CD4-positive, alpha-beta T cell (primary cell): Measurements from ENCODE around the gene HLA-DPA1. TPM values are rescaled to one million over a fixed set of nuclear protein-coding genes. Genes with fewer than 3 reads are reported as not detected.

Experiments used
- ATAC-seq: fragments of 200-7000 bp; cut with Tn5 transposase; one replicate; pipeline ENCODE4 v1.10.0; 2022; ENCODE audit warnings: mild to moderate bottlenecking; ENCODE audit not compliant: poor library complexity
- CTCF ChIA-PET: fragments of 350-600 bp; sonication (Branson Sonifier 250); formaldehyde crosslinking; loops from one replicate; lab custom pipeline; 2021; ENCODE audit warnings: antibody characterized with exemption, inconsistent platforms; lab: Charles Lee
- POLR2A ChIA-PET: fragments of 350-600 bp; sonication (Branson Sonifier 250); formaldehyde crosslinking; loops from one replicate; lab custom pipeline; 2021; ENCODE audit warnings: antibody characterized with exemption, inconsistent platforms; lab: Charles Lee
- DNase-seq, 14 experiments: peaks; one replicate each; pipeline ENCODE4 v3.0.0-alpha.2; 2013 to 2020; ENCODE audit warnings: mixed read lengths in 2 of 14
- H3K27ac ChIP-seq, 2 donors: one replicate each; pipeline versions ENCODE4 v1.5.1 to v1.7.0; 2013; ENCODE audit warnings: low read length in 2 of 2, low read depth in 1 of 2, mild to moderate bottlenecking in 1 of 2
- H3K27me3 ChIP-seq, 2 experiments: 1 replicate in 1 of 2; 2 replicates in 1 of 2; pipeline versions ENCODE4 v1.6.1 to v1.7.0; 2013; ENCODE audit warnings: low read length in 2 of 2, control low read depth in 1 of 2, mild to moderate bottlenecking in 1 of 2, moderate library complexity in 1 of 2; ENCODE audit not compliant: insufficient read depth in 2 of 2, control insufficient read depth in 1 of 2
- H3K36me3 ChIP-seq: one replicate; pipeline ENCODE4 v1.6.1; 2013; ENCODE audit warnings: low read length, control low read depth; ENCODE audit not compliant: insufficient read depth
- H3K4me1 ChIP-seq: one replicate; pipeline ENCODE4 v1.6.1; 2013; ENCODE audit warnings: low read length, control low read depth; ENCODE audit not compliant: insufficient read depth
- H3K4me3 ChIP-seq: one replicate; pipeline ENCODE4 v1.5.1; 2013; ENCODE audit warnings: mild to moderate bottlenecking, low read length, moderate library complexity
- H3K9me3 ChIP-seq, 2 experiments: 1 replicate in 1 of 2; 2 replicates in 1 of 2; pipeline versions ENCODE4 v1.6.1 to v1.7.0; 2013; ENCODE audit warnings: low read length in 2 of 2, mild to moderate bottlenecking in 2 of 2, control low read depth in 1 of 2, moderate library complexity in 1 of 2; ENCODE audit not compliant: control insufficient read depth in 1 of 2, insufficient read depth in 1 of 2
- H3K27ac Mint-ChIP-seq: one replicate; pipeline ENCODE4 v1.8.0; 2020; ENCODE audit warnings: mixed read lengths
- H3K27me3 Mint-ChIP-seq: one replicate; pipeline ENCODE4 v1.8.0; 2021; ENCODE audit warnings: mixed read lengths
- H3K36me3 Mint-ChIP-seq: one replicate; pipeline ENCODE4 v1.8.0; 2021; ENCODE audit warnings: low read depth, mixed read lengths
- H3K4me1 Mint-ChIP-seq: one replicate; pipeline ENCODE4 v1.8.0; 2021; ENCODE audit warnings: low read depth, mixed read lengths
- H3K4me3 Mint-ChIP-seq: one replicate; pipeline ENCODE4 v1.8.0; 2020; ENCODE audit warnings: mild to moderate bottlenecking, mixed read lengths
- H3K9me3 Mint-ChIP-seq: one replicate; pipeline ENCODE4 v1.8.0; 2020; ENCODE audit warnings: mixed read lengths
- intact Hi-C, 2 experiments: fragments of 100-400 bp; cut with DNase I in 1 of 2; cut with micrococcal nuclease in 1 of 2; formaldehyde crosslinking; loops; one replicate each; pipeline versions ENCODE4 v1.15.1 to v1.9.0; 2023 to 2025; cut with DNase I, micrococcal nuclease
- total RNA-seq, 174 experiments: library from RNA in 2 of 174; stranded (reverse) in 2 of 174; gene quantifications; one replicate each; pipeline ENCODE4 v1.2.3 and lab custom pipeline; 2021 to 2026
- TF ChIP-seq, protein P1 (sequence below): fragments of 200-600 bp; IDR thresholded peaks from one replicate; pipeline ENCODE4 v1.8.0; 2022; ENCODE audit warnings: antibody characterized with exemption, mild to moderate bottlenecking

The HLA-DPA1 gene
- total RNA-seq, 2 experiments from 2014 or later = 19.4 to 19.9 TPM

DNA sequence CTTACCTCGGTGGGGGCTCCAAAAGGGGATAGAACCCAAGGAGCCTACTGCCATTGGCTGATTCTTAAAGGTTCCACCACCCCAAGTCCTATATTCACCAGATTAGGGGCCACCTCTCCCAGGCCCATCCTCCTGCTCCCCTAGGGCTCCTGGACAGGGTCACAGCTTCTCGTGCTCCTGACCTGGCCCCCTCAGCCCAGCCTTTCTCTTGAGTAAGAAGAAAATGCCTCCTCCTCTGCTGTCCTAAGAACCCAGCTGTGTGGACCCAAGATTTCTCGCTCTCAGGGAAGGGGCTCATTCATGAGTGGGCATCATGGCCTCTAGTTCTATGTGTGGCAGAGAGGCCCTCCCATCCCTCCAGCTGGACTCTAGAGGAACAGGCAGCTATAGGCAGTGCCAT lies 18.9 kb upstream of the HLA-DPA1 start:
- peaks cover 2% of the 10 kb centered on the region for H3K9me3 Mint-ChIP-seq
- H3K4me3 ChIP-seq = no peak overlapping the region
- H3K4me1 ChIP-seq = peaks cover 7% of the 10 kb centered on the region
- intact Hi-C loops = loop anchor here (1.0 kb wide), 2 partner anchors 77 to 78 kb away; no protein-coding TSS in a partner anchor
- no peak overlapping the region for H3K4me3 Mint-ChIP-seq
- H3K4me1 Mint-ChIP-seq = no peaks in the 10 kb centered on the region
- peaks cover 22% of the 10 kb centered on the region for H3K27me3 Mint-ChIP-seq
- TF ChIP-seq, protein P1, sequence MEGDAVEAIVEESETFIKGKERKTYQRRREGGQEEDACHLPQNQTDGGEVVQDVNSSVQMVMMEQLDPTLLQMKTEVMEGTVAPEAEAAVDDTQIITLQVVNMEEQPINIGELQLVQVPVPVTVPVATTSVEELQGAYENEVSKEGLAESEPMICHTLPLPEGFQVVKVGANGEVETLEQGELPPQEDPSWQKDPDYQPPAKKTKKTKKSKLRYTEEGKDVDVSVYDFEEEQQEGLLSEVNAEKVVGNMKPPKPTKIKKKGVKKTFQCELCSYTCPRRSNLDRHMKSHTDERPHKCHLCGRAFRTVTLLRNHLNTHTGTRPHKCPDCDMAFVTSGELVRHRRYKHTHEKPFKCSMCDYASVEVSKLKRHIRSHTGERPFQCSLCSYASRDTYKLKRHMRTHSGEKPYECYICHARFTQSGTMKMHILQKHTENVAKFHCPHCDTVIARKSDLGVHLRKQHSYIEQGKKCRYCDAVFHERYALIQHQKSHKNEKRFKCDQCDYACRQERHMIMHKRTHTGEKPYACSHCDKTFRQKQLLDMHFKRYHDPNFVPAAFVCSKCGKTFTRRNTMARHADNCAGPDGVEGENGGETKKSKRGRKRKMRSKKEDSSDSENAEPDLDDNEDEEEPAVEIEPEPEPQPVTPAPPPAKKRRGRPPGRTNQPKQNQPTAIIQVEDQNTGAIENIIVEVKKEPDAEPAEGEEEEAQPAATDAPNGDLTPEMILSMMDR = no peak
- H3K36me3 Mint-ChIP-seq = peaks cover 4% of the 10 kb centered on the region
- H3K27ac ChIP-seq = no peak overlapping the region
- peaks cover 2 to 12% of the 10 kb centered on the region in 2 experiments for H3K9me3 ChIP-seq
- H3K36me3 ChIP-seq = no peaks in the 10 kb centered on the region
- peaks cover 7 to 15% of the 10 kb centered on the region in 2 experiments for H3K27me3 ChIP-seq
- H3K27ac Mint-ChIP-seq = no peak overlapping the region
- ChIA-PET CTCF (interaction anchor here (0.6 kb wide), 1 partner anchor 962 kb away, joined by 3 read pairs; no protein-coding TSS in a partner anchor), POLR2A (no interaction called here)
- DNase-seq (no peak), ATAC-seq (no peak)

- Histone ChIP-seq H3K4me3 (no peak overlapping the region), H3K27me3 (peaks cover 3 to 14% of the 10 kb centered on the region in 2 experiments), H3K4me1 (peaks cover 7% of the 10 kb centered on the region), H3K9me3 (peaks cover 0 to 10% of the 10 kb centered on the region in 2 experiments), H3K36me3 (no peaks in the 10 kb centered on the region), H3K27ac (no peak overlapping the region)
- DNase-seq (peak; percentile 33 to 78 (median 52)), ATAC-seq (peak; percentile 61)
- ChIA-PET CTCF (interaction anchor here (0.6 kb wide), 1 partner anchor 961 kb away, joined by 3 read pairs; no protein-coding TSS in a partner anchor), POLR2A (no interaction called here)
- Mint-ChIP-seq H3K27ac (no peak overlapping the region), H3K36me3 (peaks cover 4% of the 10 kb centered on the region), H3K4me1 (no peaks in the 10 kb centered on the region), H3K9me3 (peaks cover 2% of the 10 kb centered on the region), H3K27me3 (peaks cover 22% of the 10 kb centered on the region), H3K4me3 (no peak overlapping the region)
- intact Hi-C loops = loop anchor here (1.0 kb wide), 2 partner anchors 77 to 78 kb away; no protein-coding TSS in a partner anchor
- TF ChIP-seq, protein P1 = peak; percentile 66
Observed at GRCh38 chr6:33091957-33092356, 18.5 kb upstream of the HLA-DPA1 start.

GRCh38 chr6:33088931-33089620 lies 15.6 kb upstream of the HLA-DPA1 start:
- Mint-ChIP-seq H3K4me1 (no peaks in the 10 kb centered on the region), H3K9me3 (no peaks in the 10 kb centered on the region), H3K4me3 (no peak overlapping the region), H3K27me3 (peaks cover 6% of the 10 kb centered on the region), H3K36me3 (peaks cover 21% of the 10 kb centered on the region), H3K27ac (no peak overlapping the region)
- intact Hi-C loops = no loop called here
- Histone ChIP-seq H3K4me1 (peaks cover 7% of the 10 kb centered on the region), H3K36me3 (peaks cover 8% of the 10 kb centered on the region), H3K27me3 (peaks cover 0 to 4% of the 10 kb centered on the region in 2 experiments), H3K4me3 (no peak overlapping the region), H3K27ac (no peak overlapping the region), H3K9me3 (no peaks in the 10 kb centered on the region)
- no peak for ATAC-seq
- no peak for DNase-seq
- TF ChIP-seq, protein P1 = no peak
- CTCF ChIA-PET = no interaction called here
- POLR2A ChIA-PET = no interaction called here
